GM21367 (cell line): ENCODE measurements around the gene PRELID1.
"Not testable (repeated sequence)": the region's sequence is repeated elsewhere in the genome, so short reads cannot be mapped to it uniquely, and the experiment has no call there.

Experiments used
- ATAC-seq: cut with Tn5 transposase; IDR thresholded peaks from one replicate; pipeline ENCODE4 v1.9.1; 2021; ENCODE audit not compliant: unreplicated experiment

The PRELID1 gene

GRCh38 chr5:177334781-177335700 is 31.4 kb downstream of the PRELID1 start:
- no peak for ATAC-seq

- ATAC-seq: no peak
These were observed 32.1 kb downstream of the PRELID1 start for GRCh38 chr5:177335701-177336065.

GRCh38 chr5:177336112-177336511 is 32.5 kb downstream of the PRELID1 start:
- ATAC-seq: no peak

GRCh38 chr5:177336603-177337494 is 33.2 kb downstream of the PRELID1 start:
- no peak for ATAC-seq

- ATAC-seq: no peak
These were observed 34.9 kb downstream of the PRELID1 start for GRCh38 chr5:177338251-177339106.

GRCh38 chr5:177339107-177339638 is 35.6 kb downstream of the PRELID1 start:
- no peak for ATAC-seq

GRCh38 chr5:177343000-177343399 is 39.4 kb downstream of the PRELID1 start:
- ATAC-seq: not testable (repeated sequence)

GRCh38 chr5:177343777-177344176 is 40.2 kb downstream of the PRELID1 start:
- no peak for ATAC-seq

- no peak for ATAC-seq
These were observed 41.3 kb downstream of the PRELID1 start for GRCh38 chr5:177344891-177345290.

- ATAC-seq: no peak
These were observed 43.2 kb downstream of the PRELID1 start for GRCh38 chr5:177346820-177347219.

GRCh38 chr5:177347699-177348098 is 44.1 kb downstream of the PRELID1 start:
- ATAC-seq: no peak

- no peak for ATAC-seq
These were observed 45.7 kb downstream of the PRELID1 start for GRCh38 chr5:177349362-177349647.

- ATAC-seq: no peak
These were observed 46.2 kb downstream of the PRELID1 start for GRCh38 chr5:177349762-177350161.

GRCh38 chr5:177350776-177351391 is 47.3 kb downstream of the PRELID1 start:
- ATAC-seq: peak; percentile 6

GRCh38 chr5:177351392-177352329 is 48.1 kb downstream of the PRELID1 start, which contains the start of gene LMAN2:
Gene LMAN2 (minus strand): TSS chr5:177351668. CDS start chr5:177351647, 21 bp downstream.
- peak; percentile 86 for ATAC-seq

GRCh38 chr5:177353093-177353492 is 49.5 kb downstream of the PRELID1 start:
- no peak for ATAC-seq

- no peak for ATAC-seq
These were observed 50.7 kb downstream of the PRELID1 start for GRCh38 chr5:177354256-177354655.

GRCh38 chr5:177354711-177355110 is 51.1 kb downstream of the PRELID1 start:
- no peak for ATAC-seq
